GM18498 (cell line): ENCODE measurements around the gene INAVA.
"Not testable (repeated sequence)": the region's sequence is repeated elsewhere in the genome, so short reads cannot be mapped to it uniquely, and the experiment has no call there.

Experiments used
- ATAC-seq: cut with Tn5 transposase; IDR thresholded peaks from one replicate; pipeline ENCODE4 v1.9.1; 2021; ENCODE audit warnings: mild to moderate bottlenecking, moderate library complexity; ENCODE audit not compliant: unreplicated experiment

The INAVA gene

DNA sequence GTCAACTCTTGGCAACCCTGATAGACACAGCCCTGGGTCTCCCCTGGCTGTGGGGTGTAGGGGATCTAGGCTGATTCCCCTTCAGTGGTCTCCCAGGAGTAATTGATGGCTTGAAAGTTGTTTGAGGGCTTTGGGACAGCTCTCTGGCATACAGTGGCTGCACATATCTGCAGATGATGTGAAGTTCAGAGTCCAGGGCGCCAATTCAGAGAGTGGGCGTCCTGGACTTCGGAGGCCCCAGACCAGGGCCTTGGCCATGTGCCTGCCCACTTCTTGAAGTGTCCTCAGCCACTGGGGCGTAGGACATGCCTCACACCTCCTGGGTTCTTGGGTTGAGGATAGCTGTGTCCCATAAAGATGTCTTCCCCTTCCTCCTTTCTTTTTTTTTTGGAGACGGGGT, 2.6 kb downstream of the INAVA start:
- no peak for ATAC-seq

- no peak for ATAC-seq
These were observed 4.3 kb downstream of the INAVA start for GRCh38 chr1:200899015-200899386.

GRCh38 chr1:200899451-200899915, 4.8 kb downstream of the INAVA start:
- no peak for ATAC-seq

DNA sequence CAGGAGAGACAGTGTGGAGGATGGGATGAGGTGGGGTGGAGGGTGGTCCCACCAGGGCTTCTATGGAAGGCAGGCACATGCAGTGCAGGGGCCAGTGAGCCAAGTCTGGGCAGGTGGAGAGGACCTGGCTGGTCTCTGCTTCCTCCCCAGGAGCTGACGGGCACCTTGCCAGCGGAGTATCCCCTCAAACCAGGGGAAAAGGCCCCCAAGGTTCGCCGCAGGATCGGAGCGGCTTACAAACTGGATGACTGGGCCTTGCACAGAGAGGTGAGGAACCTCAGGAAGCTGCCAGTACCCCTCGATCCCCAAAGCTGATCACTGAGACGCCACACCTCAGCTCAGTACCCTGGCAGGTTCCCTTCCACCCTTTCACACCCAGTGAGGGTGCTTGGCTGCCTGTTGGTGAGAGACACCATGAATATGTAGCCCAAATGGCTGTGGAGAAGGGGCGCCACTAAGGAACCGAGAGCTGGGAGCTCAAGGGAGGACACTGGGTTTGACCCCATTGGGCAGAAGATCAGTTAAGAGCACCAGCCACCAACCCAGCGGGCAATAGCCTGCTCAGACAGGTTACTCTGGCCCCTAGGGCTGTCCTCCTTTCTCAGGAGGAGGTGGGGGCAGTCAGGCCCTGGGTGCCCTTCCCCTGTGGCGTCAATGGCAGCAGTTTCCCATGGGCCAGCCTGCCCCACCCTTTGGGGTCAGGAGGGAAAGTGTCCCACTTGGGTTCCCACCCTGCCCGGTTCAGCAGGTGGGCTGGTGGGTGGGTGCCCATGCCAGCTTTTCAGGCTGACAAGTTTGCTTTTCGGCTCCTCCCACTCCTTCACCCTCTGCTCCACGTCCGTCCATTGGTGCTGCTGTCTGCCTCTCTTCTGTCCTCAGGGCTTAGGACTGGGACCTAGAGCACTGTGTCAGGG, 5.5 kb downstream of the INAVA start:
- ATAC-seq = no peak

DNA sequence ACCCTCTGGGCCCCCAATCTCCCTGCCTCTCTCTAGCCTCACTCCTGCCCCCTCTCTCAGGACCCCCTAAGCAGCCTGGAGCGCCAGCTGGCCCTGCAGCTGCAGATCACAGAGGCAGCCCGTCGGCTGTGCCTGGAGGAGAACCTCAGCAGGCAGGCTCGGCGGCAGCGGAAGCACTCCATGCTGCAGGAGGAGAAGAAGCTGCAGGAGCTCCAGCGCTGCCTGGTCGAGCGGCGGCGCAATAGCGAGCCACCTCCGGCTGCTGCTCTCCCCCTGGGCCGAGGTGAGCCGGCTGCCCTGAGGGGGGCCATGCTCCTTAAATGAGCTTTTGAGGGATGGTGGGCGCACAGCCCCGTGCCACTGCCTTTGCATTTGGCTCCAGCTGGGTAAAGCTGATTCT, 6.2 kb downstream of the INAVA start:
- ATAC-seq = no peak

- ATAC-seq = no peak
These were observed 6.7 kb downstream of the INAVA start for GRCh38 chr1:200901350-200901749.

GRCh38 chr1:200901796-200902444, 7.2 kb downstream of the INAVA start:
- no peak for ATAC-seq

DNA sequence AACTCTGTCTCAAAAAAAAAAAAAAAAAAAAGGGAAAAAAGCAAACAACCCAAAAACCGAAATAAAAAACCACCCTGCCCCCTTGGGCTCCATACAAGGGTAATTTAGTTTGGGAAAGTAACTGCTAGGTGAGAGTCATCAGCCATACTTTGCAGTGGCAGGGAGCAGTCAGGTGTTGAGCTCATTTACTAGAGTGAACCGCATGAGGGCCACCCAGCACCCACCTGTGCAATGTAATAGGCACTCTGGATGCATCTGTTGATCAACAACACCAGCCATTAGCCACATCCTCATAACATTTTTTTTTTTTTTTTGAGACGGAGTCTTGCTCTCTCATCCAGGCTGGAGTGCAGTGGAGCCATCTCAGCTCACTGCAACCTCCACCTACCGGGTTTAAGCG, 9.1 kb downstream of the INAVA start:
- no peak for ATAC-seq

- ATAC-seq = no peak
These were observed 10.1 kb downstream of the INAVA start for GRCh38 chr1:200904772-200905171.

DNA sequence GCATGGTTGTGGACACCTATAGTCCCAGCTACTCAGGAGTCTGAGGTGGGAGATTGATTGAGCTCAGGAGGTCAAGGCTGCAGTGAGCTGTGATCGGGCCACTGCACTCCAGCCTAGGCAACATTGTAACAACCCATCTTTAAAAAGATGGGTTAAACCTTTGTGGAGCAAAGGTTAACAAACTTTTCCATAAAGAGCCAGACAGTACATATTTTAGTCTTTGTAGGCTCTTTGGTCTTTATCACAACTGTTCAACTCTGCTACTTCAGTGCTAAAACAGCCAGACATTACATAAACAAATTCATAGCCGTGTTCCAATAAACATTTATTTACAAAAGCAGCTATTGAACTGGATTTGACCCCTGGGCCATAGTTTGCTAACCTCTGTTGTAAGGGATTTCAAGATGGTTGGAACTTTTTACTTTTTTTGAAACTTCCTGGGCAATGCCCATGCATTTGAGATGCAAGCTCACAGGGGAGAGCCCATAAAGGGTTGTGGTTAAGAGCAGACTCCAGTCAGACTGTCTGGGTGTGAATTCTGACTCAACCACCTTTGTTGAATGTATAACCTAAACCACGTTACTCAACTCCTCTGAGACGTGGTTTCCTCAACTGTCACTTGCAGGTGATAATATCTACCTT, 10.8 kb downstream of the INAVA start:
- ATAC-seq = peak; percentile 45

DNA sequence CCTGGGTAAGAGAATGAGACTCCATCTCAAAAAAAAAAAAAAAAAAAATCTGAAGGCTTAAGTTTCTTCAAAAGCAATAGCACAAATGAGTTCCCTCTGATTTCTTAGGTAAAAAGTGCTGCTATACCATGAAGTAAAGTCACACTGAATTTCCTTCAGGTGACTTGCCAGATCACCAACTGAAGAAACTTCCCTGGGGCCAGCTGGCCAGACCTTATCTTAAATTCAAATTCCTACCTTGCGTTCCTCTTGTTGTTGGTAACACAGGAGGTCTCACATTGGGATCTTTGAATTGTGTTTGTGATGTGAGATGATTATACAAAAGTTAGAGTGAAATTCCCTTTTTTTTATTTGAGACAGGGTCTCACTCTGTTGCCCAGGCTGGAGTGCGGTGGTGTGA, 11.8 kb downstream of the INAVA start:
- ATAC-seq = no peak

DNA sequence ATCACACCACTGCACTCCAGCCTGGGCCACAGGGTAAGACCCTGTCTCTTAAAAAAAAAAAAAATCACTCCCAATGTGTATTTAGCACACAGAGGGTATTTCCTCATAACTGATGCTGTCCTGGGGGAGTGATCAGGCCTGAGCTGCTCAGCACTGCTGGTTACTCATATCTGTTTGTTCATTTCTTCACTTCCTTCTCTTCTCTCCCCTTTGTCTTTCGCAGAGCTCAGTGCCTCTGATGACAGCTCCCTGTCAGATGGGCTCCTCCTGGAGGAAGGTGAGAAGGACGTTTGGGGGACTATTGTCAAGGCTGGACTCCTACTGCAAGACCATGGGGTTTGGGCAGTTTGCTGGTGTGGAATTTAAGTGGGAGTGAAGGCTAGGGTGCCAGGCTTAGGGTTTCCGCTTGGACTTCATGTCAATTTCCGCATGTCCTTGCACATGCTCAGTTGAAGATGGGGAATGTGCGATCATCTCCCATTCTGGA, 13.0 kb downstream of the INAVA start:
- peak; percentile 59 for ATAC-seq

GRCh38 chr1:200908191-200908868, 13.6 kb downstream of the INAVA start:
- no peak for ATAC-seq

DNA sequence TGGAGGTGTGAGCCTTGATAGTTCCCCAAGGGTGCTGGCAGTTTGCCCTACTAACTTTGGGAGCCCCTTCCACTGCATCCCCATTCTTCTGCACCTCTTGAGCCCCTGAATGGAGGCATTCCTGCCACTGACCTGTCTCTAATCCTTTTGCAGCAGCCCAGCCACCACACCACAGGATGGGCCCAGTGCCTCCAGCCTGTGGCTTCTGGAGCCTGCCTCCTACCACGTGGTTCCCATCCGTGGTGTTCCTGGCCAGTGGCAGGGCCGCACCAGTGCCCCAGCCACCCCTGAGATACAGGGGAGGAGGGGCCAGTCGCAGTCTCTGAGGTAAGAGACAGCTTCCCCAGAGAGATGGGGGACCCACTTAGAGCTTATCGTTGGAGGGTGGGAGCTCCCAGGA, 14.4 kb downstream of the INAVA start:
- no peak for ATAC-seq

- ATAC-seq = peak; percentile 41
These were observed 15.1 kb downstream of the INAVA start for GRCh38 chr1:200909757-200910239.

DNA sequence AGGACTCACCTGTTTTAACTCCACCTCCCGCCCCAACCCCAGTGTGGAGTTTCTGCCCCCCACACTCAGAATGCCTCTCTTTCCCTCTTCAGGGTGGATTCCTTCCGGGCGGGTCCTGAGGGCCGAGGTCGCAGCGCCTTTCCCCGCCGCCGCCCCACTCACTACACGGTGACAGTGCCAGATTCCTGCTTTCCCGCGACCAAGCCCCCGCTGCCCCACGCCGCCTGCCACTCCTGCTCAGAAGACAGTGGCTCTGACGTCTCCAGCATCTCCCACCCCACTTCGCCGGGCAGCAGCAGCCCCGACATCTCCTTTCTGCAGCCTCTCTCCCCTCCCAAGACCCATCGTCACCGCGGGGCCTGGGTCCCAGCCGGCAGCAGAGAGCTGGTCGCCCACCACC, 16.7 kb downstream of the INAVA start:
- no peak for ATAC-seq

- not testable (repeated sequence) for ATAC-seq
These were observed 17.2 kb downstream of the INAVA start for GRCh38 chr1:200911936-200912335.

DNA sequence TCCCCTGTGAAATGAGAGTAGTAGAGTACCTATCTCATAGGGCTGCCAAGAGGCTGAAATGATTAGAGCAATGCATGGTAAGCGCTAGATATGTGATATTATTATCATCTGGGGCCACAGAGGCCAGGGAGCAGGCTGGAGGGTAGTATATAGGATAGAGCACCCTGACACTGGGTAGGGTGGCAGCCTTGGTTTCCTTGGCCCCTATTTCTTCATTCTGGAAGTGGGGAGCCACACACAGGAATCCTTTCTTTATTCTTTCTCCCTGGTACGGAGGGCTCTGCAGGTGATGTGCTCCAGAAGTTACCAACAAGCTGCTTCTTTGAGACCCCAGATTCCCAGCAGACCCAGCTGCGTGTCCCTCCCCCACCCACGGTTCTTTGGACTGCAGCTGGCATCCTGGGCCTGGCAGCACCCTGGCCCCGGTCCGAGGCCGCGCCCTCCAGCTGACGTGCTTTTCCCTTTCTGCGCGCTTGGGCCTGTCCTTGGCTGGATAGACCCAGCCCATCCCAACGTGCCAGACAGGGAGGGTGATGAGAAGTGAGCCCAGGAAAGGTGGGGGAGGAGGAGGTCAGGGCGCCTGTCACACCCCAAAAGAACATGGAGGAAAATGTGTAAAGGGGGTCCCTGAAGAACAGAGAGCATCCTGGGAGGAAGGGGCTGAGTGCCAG, 18.2 kb downstream of the INAVA start:
- ATAC-seq = no peak

DNA sequence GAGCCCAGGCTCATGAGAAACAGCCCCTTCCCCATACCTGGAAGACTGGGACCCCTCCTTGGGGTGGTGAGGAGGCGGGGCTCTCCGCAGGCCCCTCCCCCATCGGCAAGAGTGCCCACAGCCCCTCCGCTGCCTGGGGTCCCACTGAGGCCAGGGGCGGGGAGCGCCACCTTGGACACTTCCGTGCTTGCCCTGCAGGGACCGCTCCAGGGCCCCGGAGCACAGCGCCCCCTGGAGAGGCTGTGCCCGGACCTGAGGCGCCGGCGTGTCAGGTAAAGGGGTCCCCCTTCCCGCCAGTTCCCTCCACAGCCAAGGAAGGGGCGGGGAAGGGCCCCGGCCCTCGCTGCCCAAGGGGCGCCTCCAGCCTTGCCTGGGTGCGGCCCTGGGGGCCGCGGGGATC, 21.5 kb downstream of the INAVA start:
- ATAC-seq = no peak

- no peak for ATAC-seq
These were observed 22.0 kb downstream of the INAVA start for GRCh38 chr1:200916681-200917080.
